ENCODE data around the gene OR6C76.

DNA sequence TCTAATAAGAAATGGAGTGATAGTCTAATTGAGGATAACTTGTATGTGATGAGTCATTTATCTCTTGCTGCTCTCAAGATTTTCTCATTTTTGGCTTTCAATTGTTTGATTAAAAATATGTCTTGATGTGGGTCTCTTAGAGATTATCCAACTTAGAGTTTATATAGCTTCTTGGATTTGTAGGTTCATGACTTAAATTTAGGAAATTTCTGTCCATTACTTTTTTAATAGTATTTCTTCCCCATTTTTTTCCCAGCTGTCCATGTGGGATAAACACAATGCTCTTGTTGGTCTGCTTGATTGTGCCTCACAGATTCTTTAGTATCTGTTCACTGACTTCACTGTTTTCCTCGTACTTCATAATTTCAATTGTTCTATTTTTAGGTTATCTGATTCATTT lies 18.2 kb upstream of the OR6C76 start:
- TF ChIP-seq, protein P1, sequence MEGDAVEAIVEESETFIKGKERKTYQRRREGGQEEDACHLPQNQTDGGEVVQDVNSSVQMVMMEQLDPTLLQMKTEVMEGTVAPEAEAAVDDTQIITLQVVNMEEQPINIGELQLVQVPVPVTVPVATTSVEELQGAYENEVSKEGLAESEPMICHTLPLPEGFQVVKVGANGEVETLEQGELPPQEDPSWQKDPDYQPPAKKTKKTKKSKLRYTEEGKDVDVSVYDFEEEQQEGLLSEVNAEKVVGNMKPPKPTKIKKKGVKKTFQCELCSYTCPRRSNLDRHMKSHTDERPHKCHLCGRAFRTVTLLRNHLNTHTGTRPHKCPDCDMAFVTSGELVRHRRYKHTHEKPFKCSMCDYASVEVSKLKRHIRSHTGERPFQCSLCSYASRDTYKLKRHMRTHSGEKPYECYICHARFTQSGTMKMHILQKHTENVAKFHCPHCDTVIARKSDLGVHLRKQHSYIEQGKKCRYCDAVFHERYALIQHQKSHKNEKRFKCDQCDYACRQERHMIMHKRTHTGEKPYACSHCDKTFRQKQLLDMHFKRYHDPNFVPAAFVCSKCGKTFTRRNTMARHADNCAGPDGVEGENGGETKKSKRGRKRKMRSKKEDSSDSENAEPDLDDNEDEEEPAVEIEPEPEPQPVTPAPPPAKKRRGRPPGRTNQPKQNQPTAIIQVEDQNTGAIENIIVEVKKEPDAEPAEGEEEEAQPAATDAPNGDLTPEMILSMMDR (IDR thresholded peaks at IDR 0.05), result no peak
- TF ChIP-seq ZFX (IDR thresholded peaks at IDR 0.05; ENCODE audit: borderline replicate concordance), result no peak
